Erythroblast (primary cell): Measurements from ENCODE around the gene MIA3.
"Not testable (repeated sequence)": the region's sequence is repeated elsewhere in the genome, so short reads cannot be mapped to it uniquely, and the experiment has no call there.

Experiments used
- DNase-seq, 2 experiments: peaks; one replicate each; lab custom pipeline; 2025; lab: John Stamatoyannopoulos, UW
- GATA1 ChIP-seq: IDR thresholded peaks from 2 replicates; pipeline ENCODE4 v1.6.1; 2011; ENCODE audit warnings: low read depth, mild to moderate bottlenecking, control low read depth, low read length, moderate library complexity
- POLR2A ChIP-seq: IDR thresholded peaks from 2 replicates; pipeline ENCODE4 v1.6.1; 2011; ENCODE audit warnings: mild to moderate bottlenecking, low read length

MIA3 gene

DNA sequence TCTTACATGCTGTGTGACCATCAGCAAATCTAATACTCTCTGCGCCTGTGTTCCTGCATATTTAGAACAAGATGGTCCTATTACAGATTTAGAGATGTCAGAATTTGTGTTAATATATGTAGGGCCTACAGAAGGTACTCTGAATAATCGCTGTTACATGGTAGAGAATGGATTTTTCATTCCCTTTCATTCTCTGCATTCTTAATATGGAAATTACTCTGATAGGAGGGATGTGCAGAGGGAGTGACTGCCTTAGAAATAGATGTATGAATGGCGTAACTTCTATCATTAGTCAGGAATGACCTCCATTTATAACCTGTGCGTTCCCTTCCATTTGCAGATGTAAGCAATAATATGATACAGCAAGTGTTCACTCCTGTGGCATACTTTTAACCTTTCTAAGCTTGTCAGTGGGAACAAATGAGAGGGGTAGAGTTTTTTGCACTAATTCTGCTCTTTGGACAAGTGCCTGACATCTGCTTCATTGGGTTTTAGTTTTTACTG, 45.6 kb downstream of the MIA3 start:
- TF ChIP-seq GATA1, result no peak
- no peak for TF ChIP-seq POLR2A

DNA sequence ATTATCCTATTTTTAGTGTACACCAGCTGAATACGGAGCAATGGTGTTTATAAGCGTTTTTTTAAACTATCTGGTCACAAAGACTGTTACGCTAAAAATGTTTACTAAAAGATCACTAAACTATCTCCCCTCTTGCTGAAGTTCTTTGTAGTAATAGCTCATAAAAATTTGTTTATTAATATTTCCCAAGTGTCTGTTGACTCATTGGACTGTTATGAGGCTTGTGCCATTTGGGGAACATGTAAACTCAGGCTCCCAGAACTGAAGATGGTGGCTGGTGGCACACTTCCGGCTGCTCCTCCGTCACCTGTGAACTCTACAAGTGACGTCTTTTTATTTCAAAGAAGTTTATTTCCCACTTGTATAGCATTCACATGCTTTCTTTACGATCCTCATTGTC, 48.1 kb downstream of the MIA3 start:
- DNase-seq, result no peak
- no peak for TF ChIP-seq POLR2A
- no peak for TF ChIP-seq GATA1

More for the DNA sequence above, 45.6 kb downstream of the MIA3 start:
- no peak for DNase-seq

DNA sequence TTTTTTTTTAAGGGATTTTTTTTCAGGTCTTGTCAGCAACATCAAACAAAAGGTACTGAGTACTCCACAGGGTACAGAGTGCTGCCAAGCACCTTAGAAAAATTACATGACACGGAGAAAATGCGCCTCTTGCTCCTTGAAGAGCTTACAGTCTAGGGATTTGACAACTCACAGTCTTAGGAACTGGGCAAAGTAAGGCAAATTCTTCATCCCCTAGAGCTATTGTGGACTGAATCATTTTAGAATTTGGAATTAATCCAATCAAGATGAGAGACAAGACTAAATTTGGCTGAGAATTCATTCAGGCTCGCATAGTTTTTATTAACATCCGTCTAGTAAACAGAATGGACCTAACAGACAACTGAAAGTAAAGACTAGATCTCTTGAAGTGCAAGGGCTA, 50.3 kb downstream of the MIA3 start:
- DNase-seq, result not testable (repeated sequence)

DNA sequence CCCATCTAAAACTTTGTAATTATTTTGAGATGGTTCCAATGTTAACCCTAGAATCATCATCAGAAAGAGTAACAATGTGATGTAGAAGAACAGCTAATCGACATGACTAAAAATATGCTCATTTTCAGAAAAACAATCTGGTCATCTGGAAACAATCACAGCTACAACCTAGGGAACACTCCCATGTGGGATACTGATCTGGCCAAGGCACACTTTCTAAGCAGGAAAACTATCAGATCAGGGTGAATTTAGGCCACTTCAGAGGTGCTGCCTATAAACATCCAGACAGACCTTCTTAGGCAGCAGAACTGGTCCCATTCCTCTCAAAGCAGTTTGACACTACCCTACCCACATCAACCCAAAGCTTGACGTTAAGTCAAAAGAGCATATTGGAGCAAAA, 51.2 kb downstream of the MIA3 start:
- DNase-seq, result not testable (repeated sequence)

DNA sequence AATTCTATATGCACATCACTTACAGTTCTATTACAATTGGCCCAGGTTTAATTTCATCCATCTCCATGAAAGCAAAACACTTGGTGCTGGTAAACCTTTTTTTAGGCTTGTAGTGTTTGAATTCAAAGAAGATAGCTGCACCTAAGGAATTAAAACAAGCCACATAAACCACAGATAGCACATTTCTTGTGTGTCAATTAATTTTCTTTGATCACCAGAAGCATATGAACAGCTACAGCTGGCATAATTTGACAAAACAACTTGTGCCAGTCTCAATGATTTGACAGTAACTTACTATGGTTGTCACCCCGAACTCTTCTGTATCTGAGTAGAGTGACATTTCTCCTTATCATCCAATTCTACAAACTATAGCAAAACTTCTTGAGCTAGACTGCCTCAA, 52.2 kb downstream of the MIA3 start:
- no peak for TF ChIP-seq GATA1
- no peak for TF ChIP-seq POLR2A
- no peak for DNase-seq

DNA sequence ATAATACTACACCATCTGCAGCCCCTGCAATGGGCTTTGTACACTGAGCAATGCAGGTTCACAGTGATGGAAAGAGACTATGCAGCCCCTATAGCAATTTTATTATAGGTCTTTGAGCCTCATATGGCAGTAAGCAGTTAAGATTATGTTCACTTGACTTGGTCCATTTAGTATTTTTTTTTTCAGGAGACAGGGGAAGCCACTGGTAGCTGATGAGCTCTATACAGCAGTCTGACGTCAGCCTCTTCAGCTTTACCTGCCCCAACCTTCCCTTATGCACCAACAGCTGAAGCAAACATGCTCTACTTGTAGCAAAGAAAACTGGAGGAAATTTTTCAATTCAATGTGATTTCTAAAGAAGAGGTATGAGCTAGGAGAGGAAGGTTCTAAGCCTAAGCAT, 62.2 kb downstream of the MIA3 start:
- no peak for TF ChIP-seq GATA1
- no peak for TF ChIP-seq POLR2A
- no peak for DNase-seq

DNA sequence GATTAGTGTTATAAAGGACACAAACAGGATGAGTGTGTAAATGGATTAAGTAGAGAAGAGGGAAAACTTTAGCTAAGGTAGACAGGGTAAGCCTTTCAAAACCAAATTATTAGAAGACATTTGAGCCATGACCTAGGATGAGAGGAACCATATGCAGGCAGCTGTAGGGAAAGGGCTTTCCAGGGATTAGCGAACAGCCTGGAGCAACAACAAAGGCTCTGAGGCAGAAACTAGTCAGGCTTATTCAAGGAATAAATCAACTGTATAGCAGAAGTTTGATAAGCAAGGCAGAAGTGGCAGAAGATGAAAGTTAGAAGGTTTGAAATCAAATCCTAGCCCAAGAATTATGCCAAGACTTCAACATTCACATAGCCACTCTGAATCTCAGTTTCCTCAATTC, 73.1 kb downstream of the MIA3 start:
- DNase-seq, result no peak
- TF ChIP-seq POLR2A, result no peak
- TF ChIP-seq GATA1, result no peak

DNA sequence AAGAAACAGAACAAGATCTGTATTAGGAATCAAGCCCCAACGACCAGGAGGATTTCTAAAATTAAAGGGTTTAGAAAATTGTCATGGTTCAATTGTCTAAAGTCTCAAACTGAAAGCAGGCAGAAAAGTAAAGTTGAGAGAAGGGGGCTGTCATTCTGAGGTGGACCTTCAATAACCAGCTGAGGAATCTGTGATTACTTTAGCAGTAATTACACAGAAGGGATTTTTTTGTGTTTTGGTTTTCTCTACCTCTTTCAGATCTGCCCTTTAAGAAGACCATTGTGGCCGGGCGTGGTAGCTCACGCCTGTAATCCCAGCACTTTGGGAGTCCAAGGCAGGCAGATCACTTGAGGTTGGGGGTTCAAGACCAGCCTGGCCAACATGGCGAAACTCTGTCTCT, 77.0 kb downstream of the MIA3 start:
- no peak for DNase-seq
- TF ChIP-seq POLR2A, result no peak
- no peak for TF ChIP-seq GATA1

DNA sequence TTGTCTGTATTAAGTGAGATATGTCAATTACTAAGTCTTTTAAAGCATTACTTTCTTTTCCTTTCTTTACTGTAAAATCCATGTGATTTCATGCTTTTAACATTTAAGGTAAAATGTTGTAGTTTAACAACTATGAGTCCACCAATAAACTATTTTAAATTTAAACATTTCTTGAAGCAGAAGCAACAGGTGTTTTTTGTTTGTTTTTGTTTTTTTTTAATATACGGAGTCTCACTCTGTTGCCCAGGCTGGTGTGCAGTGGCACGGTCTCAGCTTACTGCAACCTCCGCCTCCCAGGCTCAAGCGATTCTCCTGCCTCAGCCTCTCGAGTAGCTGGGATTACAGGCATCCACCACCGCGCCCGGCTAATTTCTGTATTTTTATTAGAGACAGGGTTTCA, 78.8 kb downstream of the MIA3 start:
- no peak for TF ChIP-seq GATA1
- no peak for TF ChIP-seq POLR2A

DNA sequence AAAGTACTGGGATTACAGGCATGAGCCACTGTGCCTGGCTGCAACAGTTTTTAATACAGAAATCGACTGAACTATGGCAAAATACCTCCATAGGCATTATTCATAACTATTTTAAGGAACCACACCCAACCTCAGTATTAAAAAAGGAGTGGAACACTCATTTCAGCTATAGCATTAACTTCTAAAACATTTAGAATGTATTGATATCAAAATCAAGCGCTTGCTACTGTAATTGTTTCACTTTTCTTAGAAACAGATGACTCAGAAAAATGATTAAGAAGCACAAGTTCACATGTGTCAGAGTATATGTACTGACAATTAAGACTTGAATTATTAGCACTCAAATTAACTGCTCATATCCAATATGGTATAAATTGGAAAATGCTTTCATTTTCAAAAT, 79.3 kb downstream of the MIA3 start:
- DNase-seq, result no peak
- no peak for TF ChIP-seq GATA1
- no peak for TF ChIP-seq POLR2A

More for the DNA sequence above, 78.8 kb downstream of the MIA3 start:
- no peak for DNase-seq

DNA sequence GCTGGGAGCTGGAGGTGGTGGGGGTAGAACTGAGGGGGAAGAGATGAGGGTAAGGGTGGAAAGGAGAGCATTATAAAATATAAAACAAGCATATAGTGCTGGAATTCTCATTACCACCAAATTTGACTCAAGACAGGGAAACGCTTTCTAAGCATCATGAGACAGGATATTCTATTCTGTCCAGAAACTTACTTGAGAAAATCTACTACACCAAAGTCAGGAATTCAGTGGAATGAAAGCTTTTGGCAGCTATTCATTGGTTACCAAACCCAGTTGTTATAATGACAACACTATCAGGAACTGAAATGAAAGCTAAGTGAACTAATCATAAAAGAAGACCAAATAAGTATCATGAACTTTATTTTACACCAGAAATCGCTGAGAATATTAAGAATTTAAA, 79.9 kb downstream of the MIA3 start:
- no peak for TF ChIP-seq POLR2A
- TF ChIP-seq GATA1, result no peak
- DNase-seq, result no peak

DNA sequence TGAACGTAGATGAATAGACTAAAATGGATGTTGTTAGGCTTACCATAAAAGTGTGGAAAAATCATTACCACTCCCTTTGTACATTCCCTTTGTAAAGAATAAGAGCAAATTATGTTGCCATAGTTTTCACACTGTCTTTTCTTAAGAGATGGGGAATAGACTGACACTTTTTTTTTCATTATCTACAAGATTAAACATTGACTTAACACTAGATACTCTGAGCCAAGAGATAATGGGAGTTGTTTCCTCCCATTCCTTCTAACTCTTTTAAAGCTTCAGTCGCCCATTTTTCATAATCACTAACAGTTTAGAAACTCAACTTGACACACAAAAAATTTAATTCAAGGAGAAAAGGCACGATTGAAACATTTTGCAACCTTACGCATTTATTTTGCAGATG, 84.3 kb downstream of the MIA3 start:
- DNase-seq, result no peak
- TF ChIP-seq POLR2A, result no peak
- no peak for TF ChIP-seq GATA1

DNA sequence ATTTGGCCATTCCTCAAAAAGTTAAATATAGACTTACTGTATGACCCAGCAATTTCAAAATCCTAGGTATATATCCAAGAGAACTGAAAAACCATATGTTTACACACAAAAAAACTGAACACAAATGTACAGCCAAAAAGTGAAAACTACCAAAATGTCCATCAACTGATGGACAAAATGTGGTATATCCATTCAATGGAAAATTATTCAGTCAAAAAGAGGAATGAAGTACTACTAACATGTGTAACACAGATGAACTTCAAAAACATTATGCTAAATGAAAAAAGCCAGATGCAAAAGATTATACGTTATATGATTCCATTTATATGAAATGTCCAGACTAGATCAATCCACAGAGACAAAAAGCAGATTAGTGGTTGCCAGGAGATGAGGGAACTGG, 86.4 kb downstream of the MIA3 start:
- no peak for TF ChIP-seq POLR2A
- no peak for TF ChIP-seq GATA1
- DNase-seq, result no peak

DNA sequence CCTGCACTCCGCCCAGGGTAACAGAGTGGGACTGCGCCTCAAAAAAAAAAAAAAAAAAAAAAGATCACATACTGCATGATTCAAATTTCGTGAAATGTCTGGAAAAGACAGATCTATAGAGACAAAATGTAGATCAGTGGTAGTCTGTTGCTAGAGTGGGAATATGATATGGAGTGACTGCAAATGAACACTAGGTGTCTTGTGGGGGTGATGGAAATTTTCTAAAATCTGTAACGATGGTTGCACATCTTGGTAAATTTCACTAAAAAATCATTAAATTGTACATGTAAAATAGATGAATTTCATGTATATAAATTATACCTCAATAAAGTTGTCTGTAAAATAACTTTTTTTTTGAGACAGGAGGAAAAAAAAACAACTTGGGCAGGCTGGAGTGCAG, 88.9 kb downstream of the MIA3 start:
- no peak for DNase-seq
- TF ChIP-seq POLR2A, result no peak

DNA sequence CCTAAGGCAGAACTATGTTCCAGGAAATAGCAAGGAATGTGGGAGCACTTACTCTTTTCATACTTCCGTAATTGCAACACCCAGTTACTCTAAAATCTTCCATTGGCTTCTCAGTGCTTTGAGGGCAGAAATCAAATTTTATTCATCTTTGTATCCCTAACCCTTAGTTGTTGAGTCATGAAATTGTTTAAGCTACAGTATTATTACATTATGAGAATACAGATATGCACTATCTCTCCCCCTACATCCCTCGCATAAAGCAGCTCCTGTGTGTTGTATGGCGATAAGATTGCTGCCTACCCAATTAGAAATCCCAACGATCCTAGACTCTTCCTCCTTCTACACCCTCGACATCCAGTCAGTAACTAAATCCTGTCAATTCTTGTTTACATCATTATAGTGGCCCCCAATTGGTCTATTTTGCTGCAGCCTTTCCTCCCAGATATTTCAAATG, 91.8 kb downstream of the MIA3 start:
- peak; percentile 54 to 82 for DNase-seq
- no peak for TF ChIP-seq POLR2A
- no peak for TF ChIP-seq GATA1
